ENCODE data around the gene HAUS2. TPM values are rescaled to one million over a fixed set of nuclear protein-coding genes. Genes with fewer than 3 reads are reported as not detected.

The HAUS2 gene
- total RNA-seq, 6 experiments from 2014 or later = 18.0 to 30.5 (median 26.5) TPM

DNA sequence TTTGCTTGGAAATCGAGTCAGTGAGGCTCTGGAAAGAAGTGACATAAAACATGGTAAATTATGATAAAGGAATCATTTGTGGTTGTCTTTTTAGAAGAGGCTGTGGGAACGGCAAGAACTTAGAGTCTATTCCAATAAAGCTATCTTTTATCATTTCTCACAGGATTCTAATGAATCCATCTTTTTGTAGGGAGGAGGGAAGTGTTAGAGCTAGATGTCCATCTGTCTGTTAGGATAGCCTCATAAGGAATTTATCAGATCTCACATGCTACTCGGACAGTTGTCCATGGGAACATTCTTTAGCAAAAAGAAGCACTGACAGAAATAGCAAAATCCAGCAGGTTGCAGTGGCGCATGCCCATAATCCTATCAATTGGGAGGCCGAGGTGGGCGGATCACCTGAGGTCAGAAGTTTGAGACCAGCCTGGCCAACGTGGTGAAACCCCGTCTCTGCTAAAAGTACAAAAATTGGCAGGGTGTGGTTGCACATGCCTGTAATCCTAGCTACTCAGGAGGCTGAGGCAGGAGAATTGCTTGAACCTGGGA lies 63.8 kb downstream of the HAUS2 start:
- H3K36me3 Mint-ChIP-seq (ENCODE audit: low read depth) = no peaks in the 10 kb centered on the region
- no peak overlapping the region for H3K4me3 Mint-ChIP-seq
- no peaks in the 10 kb centered on the region for H3K9me3 Mint-ChIP-seq
- TF ChIP-seq, protein P1, sequence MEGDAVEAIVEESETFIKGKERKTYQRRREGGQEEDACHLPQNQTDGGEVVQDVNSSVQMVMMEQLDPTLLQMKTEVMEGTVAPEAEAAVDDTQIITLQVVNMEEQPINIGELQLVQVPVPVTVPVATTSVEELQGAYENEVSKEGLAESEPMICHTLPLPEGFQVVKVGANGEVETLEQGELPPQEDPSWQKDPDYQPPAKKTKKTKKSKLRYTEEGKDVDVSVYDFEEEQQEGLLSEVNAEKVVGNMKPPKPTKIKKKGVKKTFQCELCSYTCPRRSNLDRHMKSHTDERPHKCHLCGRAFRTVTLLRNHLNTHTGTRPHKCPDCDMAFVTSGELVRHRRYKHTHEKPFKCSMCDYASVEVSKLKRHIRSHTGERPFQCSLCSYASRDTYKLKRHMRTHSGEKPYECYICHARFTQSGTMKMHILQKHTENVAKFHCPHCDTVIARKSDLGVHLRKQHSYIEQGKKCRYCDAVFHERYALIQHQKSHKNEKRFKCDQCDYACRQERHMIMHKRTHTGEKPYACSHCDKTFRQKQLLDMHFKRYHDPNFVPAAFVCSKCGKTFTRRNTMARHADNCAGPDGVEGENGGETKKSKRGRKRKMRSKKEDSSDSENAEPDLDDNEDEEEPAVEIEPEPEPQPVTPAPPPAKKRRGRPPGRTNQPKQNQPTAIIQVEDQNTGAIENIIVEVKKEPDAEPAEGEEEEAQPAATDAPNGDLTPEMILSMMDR (IDR thresholded peaks at IDR 0.05) = no peak
- H3K27me3 Mint-ChIP-seq (ENCODE audit: insufficient read depth) = no peaks in the 10 kb centered on the region
- no peak overlapping the region for H3K27ac Mint-ChIP-seq
- DNase-seq = no peak
- no peaks in the 10 kb centered on the region for H3K4me1 Mint-ChIP-seq (ENCODE audit: low read depth)

DNA sequence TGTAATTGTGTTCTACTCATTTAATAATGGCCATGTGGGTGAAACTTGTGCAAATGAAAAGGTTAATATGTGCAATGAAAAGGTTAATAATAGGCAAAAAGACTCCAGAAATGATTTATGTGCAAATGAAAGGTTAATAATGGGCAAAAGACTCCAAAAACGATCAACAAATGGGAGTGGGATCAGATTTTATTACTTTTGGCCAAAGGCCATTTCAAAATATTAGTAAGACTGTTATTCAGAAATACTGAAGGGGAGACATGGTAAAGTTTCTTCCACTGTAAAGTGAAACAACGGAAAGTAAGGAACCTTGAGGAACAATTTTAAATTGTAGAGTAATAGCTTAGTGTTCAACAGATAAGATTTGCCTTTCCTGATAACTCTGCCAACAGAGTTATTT lies 67.5 kb downstream of the HAUS2 start:
- Mint-ChIP-seq H3K36me3 (ENCODE audit: low read depth) (no peaks in the 10 kb centered on the region), H3K27me3 (ENCODE audit: insufficient read depth) (no peaks in the 10 kb centered on the region), H3K4me3 (no peak overlapping the region), H3K9me3 (no peaks in the 10 kb centered on the region), H3K4me1 (ENCODE audit: low read depth) (peaks cover 6% of the 10 kb centered on the region; the same call in 1 of the 2 replicates), H3K27ac (no peak overlapping the region)
- TF ChIP-seq, protein P1 (IDR thresholded peaks at IDR 0.05) = no peak
- no peak for DNase-seq

Other genes starting within 250 kb of the HAUS2 start
- 1 to 10 TPM in 5 of 6 experiments, under 1 TPM in 1; 0.81 to 1.9 (median 1.5) TPM for gene CAPN3, start 189.3 kb upstream of the HAUS2 start, total RNA-seq (2021; fragmentation: NEBNext Ultra II Directional; extraction: Animal tissue kit (Norgen Biotek cat#: 25700))
- 10 to 100 TPM; 51.5 to 58.9 (median 56.1) TPM for gene ZNF106, start 57.7 kb upstream of the HAUS2 start, total RNA-seq (2021; fragmentation: NEBNext Ultra II Directional; extraction: Animal tissue kit (Norgen Biotek cat#: 25700))
- 10 to 100 TPM; 48.1 to 65.7 (median 55.8) TPM for gene SNAP23, start 53.2 kb upstream of the HAUS2 start, total RNA-seq (2021; fragmentation: NEBNext Ultra II Directional; extraction: Animal tissue kit (Norgen Biotek cat#: 25700))
- 10 to 100 TPM; 18.5 to 22.9 (median 20.4) TPM for gene LRRC57, start within 50 bp of the HAUS2 start, total RNA-seq (2021; fragmentation: NEBNext Ultra II Directional; extraction: Animal tissue kit (Norgen Biotek cat#: 25700))
- 1 to 10 TPM; 1.9 to 2.8 (median 2.3) TPM for gene STARD9, start 26.8 kb downstream of the HAUS2 start, total RNA-seq (2021; fragmentation: NEBNext Ultra II Directional; extraction: Animal tissue kit (Norgen Biotek cat#: 25700))
- 10 to 100 TPM; 12.4 to 17.7 (median 16.0) TPM for gene CDAN1, start 188.3 kb downstream of the HAUS2 start, total RNA-seq (2021; fragmentation: NEBNext Ultra II Directional; extraction: Animal tissue kit (Norgen Biotek cat#: 25700))